GM12878 (cell line): ENCODE results near the gene SLAMF1.

ENCODE experiments used
- BHLHE40 ChIP-seq, 2 experiments: fragments of 450-650 bp in 1 of 2; IDR thresholded peaks; 2 replicates each; pipeline ENCODE4 v1.6.1; 2011 to 2017; ENCODE audit warnings: low read depth in 2 of 2, borderline replicate concordance in 1 of 2, improper control_type of control experiment in 1 of 2, low read length in 1 of 2, mild to moderate bottlenecking in 1 of 2
- CHD2 ChIP-seq: IDR thresholded peaks from 2 replicates; pipeline ENCODE4 v1.6.1; 2011; ENCODE audit warnings: low read depth, low read length, improper control_type of control experiment, borderline replicate concordance
- HDAC6 ChIP-seq: fragments of 200-600 bp; sonication (generic); IDR thresholded peaks from one replicate; pipeline ENCODE4 v1.8.0; 2017; ENCODE audit warnings: antibody characterized with exemption; ENCODE audit not compliant: unreplicated experiment
- POU2F2 ChIP-seq: IDR thresholded peaks from 3 replicates; pipeline ENCODE4 v1.6.1; 2011; ENCODE audit warnings: low read depth, mild to moderate bottlenecking, low read length, borderline replicate concordance
- RAD21 ChIP-seq: IDR thresholded peaks from 2 replicates; pipeline ENCODE4 v1.6.1; 2011; ENCODE audit warnings: mild to moderate bottlenecking, low read depth, low read length, moderate library complexity; ENCODE audit not compliant: insufficient read depth
- TF ChIP-seq, protein P1 (sequence below): fragments of 450-650 bp; formaldehyde crosslinking; IDR thresholded peaks from 2 replicates; pipeline ENCODE4 v1.4.0; 2020; ENCODE audit warnings: mild to moderate bottlenecking, moderate library complexity
- TF ChIP-seq, protein P2 (sequence below), 3 experiments: IDR thresholded peaks in 2 of 3; conservative IDR thresholded peaks in 1 of 3; 2 replicates each; pipeline ENCODE4 v1.5.1; 2011; ENCODE audit warnings: low read depth in 3 of 3, low read length in 3 of 3, mild to moderate bottlenecking in 3 of 3, control low read depth in 2 of 3, moderate library complexity in 2 of 3, inconsistent platforms in 1 of 3, mixed read lengths in 1 of 3; ENCODE audit not compliant: control insufficient read depth in 2 of 3, insufficient read depth in 1 of 3; ENCODE audit errors: extremely low read depth in 1 of 3
- TF ChIP-seq, protein P3 (sequence below): IDR thresholded peaks from 2 replicates; pipeline ENCODE4 v1.6.1; 2012; ENCODE audit warnings: mild to moderate bottlenecking, low read depth, low read length

DNA sequence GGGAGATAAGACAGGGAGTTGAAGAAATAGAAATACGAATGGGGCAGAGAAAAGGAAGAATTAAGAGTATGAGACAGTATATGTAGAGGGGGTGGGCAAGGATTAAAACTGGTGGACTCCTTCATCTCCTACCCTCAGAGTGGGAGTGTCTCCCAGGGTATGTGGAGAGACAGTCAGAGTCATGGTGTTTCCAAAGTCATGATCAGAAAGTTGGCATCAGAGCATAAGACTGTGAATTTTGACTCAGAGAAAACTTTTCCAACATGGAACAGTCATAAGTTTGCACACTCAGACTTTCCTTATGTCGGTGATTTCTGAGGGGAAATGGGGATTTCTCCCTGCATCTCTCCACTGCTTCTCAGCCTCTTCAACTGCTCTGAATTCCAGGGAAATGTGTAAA is 70.0 kb downstream of the SLAMF1 start:
- no peak for TF ChIP-seq POU2F2
- TF ChIP-seq, protein P1, sequence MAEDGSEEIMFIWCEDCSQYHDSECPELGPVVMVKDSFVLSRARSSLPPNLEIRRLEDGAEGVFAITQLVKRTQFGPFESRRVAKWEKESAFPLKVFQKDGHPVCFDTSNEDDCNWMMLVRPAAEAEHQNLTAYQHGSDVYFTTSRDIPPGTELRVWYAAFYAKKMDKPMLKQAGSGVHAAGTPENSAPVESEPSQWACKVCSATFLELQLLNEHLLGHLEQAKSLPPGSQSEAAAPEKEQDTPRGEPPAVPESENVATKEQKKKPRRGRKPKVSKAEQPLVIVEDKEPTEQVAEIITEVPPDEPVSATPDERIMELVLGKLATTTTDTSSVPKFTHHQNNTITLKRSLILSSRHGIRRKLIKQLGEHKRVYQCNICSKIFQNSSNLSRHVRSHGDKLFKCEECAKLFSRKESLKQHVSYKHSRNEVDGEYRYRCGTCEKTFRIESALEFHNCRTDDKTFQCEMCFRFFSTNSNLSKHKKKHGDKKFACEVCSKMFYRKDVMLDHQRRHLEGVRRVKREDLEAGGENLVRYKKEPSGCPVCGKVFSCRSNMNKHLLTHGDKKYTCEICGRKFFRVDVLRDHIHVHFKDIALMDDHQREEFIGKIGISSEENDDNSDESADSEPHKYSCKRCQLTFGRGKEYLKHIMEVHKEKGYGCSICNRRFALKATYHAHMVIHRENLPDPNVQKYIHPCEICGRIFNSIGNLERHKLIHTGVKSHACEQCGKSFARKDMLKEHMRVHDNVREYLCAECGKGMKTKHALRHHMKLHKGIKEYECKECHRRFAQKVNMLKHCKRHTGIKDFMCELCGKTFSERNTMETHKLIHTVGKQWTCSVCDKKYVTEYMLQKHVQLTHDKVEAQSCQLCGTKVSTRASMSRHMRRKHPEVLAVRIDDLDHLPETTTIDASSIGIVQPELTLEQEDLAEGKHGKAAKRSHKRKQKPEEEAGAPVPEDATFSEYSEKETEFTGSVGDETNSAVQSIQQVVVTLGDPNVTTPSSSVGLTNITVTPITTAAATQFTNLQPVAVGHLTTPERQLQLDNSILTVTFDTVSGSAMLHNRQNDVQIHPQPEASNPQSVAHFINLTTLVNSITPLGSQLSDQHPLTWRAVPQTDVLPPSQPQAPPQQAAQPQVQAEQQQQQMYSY (CRISPR knock-in tag) = no peak
- no peak for TF ChIP-seq CHD2
- TF ChIP-seq, protein P2, sequence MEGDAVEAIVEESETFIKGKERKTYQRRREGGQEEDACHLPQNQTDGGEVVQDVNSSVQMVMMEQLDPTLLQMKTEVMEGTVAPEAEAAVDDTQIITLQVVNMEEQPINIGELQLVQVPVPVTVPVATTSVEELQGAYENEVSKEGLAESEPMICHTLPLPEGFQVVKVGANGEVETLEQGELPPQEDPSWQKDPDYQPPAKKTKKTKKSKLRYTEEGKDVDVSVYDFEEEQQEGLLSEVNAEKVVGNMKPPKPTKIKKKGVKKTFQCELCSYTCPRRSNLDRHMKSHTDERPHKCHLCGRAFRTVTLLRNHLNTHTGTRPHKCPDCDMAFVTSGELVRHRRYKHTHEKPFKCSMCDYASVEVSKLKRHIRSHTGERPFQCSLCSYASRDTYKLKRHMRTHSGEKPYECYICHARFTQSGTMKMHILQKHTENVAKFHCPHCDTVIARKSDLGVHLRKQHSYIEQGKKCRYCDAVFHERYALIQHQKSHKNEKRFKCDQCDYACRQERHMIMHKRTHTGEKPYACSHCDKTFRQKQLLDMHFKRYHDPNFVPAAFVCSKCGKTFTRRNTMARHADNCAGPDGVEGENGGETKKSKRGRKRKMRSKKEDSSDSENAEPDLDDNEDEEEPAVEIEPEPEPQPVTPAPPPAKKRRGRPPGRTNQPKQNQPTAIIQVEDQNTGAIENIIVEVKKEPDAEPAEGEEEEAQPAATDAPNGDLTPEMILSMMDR (IDR thresholded peaks at IDR 0.05 in 2 of 3, conservative IDR thresholded peaks at IDR 0.05 in 1 of 3; ENCODE audit: control insufficient read depth in 2 of 3, extremely low read depth in 1 of 3, insufficient read depth in 1 of 3, low read depth in 3 of 3, low read length in 3 of 3) = no peak
- TF ChIP-seq HDAC6 = no peak
- TF ChIP-seq, protein P3, sequence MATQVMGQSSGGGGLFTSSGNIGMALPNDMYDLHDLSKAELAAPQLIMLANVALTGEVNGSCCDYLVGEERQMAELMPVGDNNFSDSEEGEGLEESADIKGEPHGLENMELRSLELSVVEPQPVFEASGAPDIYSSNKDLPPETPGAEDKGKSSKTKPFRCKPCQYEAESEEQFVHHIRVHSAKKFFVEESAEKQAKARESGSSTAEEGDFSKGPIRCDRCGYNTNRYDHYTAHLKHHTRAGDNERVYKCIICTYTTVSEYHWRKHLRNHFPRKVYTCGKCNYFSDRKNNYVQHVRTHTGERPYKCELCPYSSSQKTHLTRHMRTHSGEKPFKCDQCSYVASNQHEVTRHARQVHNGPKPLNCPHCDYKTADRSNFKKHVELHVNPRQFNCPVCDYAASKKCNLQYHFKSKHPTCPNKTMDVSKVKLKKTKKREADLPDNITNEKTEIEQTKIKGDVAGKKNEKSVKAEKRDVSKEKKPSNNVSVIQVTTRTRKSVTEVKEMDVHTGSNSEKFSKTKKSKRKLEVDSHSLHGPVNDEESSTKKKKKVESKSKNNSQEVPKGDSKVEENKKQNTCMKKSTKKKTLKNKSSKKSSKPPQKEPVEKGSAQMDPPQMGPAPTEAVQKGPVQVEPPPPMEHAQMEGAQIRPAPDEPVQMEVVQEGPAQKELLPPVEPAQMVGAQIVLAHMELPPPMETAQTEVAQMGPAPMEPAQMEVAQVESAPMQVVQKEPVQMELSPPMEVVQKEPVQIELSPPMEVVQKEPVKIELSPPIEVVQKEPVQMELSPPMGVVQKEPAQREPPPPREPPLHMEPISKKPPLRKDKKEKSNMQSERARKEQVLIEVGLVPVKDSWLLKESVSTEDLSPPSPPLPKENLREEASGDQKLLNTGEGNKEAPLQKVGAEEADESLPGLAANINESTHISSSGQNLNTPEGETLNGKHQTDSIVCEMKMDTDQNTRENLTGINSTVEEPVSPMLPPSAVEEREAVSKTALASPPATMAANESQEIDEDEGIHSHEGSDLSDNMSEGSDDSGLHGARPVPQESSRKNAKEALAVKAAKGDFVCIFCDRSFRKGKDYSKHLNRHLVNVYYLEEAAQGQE = no peak
- no peak for TF ChIP-seq BHLHE40 (IDR thresholded peaks at IDR 0.05; ENCODE audit: borderline replicate concordance in 1 of 2, low read depth in 2 of 2, low read length in 1 of 2)
- no peak for TF ChIP-seq RAD21
